Keratinocyte (primary cell): ENCODE results near the gene SLC16A7.

Experiments used
- EZH2 ChIP-seq: IDR thresholded peaks from one replicate; pipeline ENCODE4 v1.6.1; 2012; ENCODE audit warnings: inconsistent platforms, mild to moderate bottlenecking, low read length, moderate library complexity
- TF ChIP-seq, protein P1 (sequence below), 3 experiments: IDR thresholded peaks in 1 of 3; conservative IDR thresholded peaks in 1 of 3; optimal IDR thresholded peaks in 1 of 3; 2 replicates in 2 of 3; 3 replicates in 1 of 3; pipeline versions ENCODE3 to v1.5.1; 2011; ENCODE audit warnings: low read length in 3 of 3, mild to moderate bottlenecking in 3 of 3, moderate library complexity in 2 of 3, control low read depth in 1 of 3, inconsistent platforms in 1 of 3; ENCODE audit not compliant: insufficient read depth in 2 of 3; ENCODE audit errors: extremely low read depth in 1 of 3

DNA sequence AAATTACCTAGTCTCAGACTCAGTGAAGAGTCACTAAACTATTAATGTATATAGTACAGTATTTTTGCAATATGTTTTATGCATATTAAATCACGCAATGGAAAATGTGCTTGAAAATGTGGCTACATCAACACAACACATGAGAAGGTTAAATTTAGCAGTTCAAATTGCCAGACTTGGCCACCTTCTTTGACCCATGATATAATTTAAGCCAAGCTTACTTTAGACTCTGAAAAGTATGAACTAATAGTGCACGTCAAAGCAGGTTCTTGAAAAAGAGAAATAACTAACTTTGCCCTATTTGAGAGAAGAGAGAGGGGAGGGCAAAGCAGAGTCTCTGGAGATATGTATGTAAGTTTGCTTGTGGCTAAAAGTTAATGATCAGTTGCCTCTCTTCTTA, 68.7 kb downstream of the SLC16A7 start:
- TF ChIP-seq, protein P1, sequence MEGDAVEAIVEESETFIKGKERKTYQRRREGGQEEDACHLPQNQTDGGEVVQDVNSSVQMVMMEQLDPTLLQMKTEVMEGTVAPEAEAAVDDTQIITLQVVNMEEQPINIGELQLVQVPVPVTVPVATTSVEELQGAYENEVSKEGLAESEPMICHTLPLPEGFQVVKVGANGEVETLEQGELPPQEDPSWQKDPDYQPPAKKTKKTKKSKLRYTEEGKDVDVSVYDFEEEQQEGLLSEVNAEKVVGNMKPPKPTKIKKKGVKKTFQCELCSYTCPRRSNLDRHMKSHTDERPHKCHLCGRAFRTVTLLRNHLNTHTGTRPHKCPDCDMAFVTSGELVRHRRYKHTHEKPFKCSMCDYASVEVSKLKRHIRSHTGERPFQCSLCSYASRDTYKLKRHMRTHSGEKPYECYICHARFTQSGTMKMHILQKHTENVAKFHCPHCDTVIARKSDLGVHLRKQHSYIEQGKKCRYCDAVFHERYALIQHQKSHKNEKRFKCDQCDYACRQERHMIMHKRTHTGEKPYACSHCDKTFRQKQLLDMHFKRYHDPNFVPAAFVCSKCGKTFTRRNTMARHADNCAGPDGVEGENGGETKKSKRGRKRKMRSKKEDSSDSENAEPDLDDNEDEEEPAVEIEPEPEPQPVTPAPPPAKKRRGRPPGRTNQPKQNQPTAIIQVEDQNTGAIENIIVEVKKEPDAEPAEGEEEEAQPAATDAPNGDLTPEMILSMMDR (optimal IDR thresholded peaks at IDR 0.05 in 1 of 3, IDR thresholded peaks at IDR 0.05 in 1 of 3, conservative IDR thresholded peaks at IDR 0.05 in 1 of 3; ENCODE audit: extremely low read depth in 1 of 3, insufficient read depth in 2 of 3, low read length in 3 of 3) = no peak
- TF ChIP-seq EZH2 = no peak
